HG03575 (cell line): ENCODE results near the gene EXOC4.

Experiments
- ATAC-seq: cut with Tn5 transposase; IDR thresholded peaks from one replicate; pipeline ENCODE4 v1.9.1; 2021; ENCODE audit not compliant: unreplicated experiment, insufficient number of reproducible peaks, low FRiP score; ENCODE audit errors: extremely low read depth

The EXOC4 gene

GRCh38 chr7:133696056-133696455 is 443.2 kb downstream of the EXOC4 start:
- no peak for ATAC-seq

- ATAC-seq = no peak
These were observed 444.7 kb downstream of the EXOC4 start for GRCh38 chr7:133697585-133697984.

- ATAC-seq = no peak
These were observed 445.2 kb downstream of the EXOC4 start for GRCh38 chr7:133698127-133698526.

- no peak for ATAC-seq
These were observed 446.5 kb downstream of the EXOC4 start for GRCh38 chr7:133699386-133699785.

- no peak for ATAC-seq
These were observed 449.2 kb downstream of the EXOC4 start for GRCh38 chr7:133702078-133702477.

GRCh38 chr7:133702960-133703359 is 450.1 kb downstream of the EXOC4 start:
- no peak for ATAC-seq

GRCh38 chr7:133703547-133703946 is 450.7 kb downstream of the EXOC4 start:
- ATAC-seq = no peak

- ATAC-seq = no peak
These were observed 451.6 kb downstream of the EXOC4 start for GRCh38 chr7:133704453-133704852.

GRCh38 chr7:133705596-133705995 is 452.7 kb downstream of the EXOC4 start:
- ATAC-seq = no peak

- no peak for ATAC-seq
These were observed 453.1 kb downstream of the EXOC4 start for GRCh38 chr7:133706016-133706415.

- ATAC-seq = no peak
These were observed 456.4 kb downstream of the EXOC4 start for GRCh38 chr7:133709036-133709880.

- ATAC-seq = no peak
These were observed 459.7 kb downstream of the EXOC4 start for GRCh38 chr7:133712544-133712943.

- ATAC-seq = no peak
These were observed 461.8 kb downstream of the EXOC4 start for GRCh38 chr7:133714654-133715053.

- no peak for ATAC-seq
These were observed 465.3 kb downstream of the EXOC4 start for GRCh38 chr7:133718131-133718530.

- no peak for ATAC-seq
These were observed 470.2 kb downstream of the EXOC4 start for GRCh38 chr7:133723044-133723443.

GRCh38 chr7:133724148-133724547 is 471.3 kb downstream of the EXOC4 start:
- ATAC-seq = no peak

- no peak for ATAC-seq
These were observed 471.8 kb downstream of the EXOC4 start for GRCh38 chr7:133724694-133725093.

- no peak for ATAC-seq
These were observed 474.8 kb downstream of the EXOC4 start for GRCh38 chr7:133727476-133728214.

GRCh38 chr7:133730360-133730759 is 477.5 kb downstream of the EXOC4 start:
- ATAC-seq = no peak

GRCh38 chr7:133733401-133733800 is 480.5 kb downstream of the EXOC4 start:
- no peak for ATAC-seq
